HepG2 (cell line): ENCODE measurements around the gene ITM2B.

ENCODE experiments used
- CTCF ChIP-seq: sonication (generic); formaldehyde crosslinking; IDR thresholded peaks from 2 replicates; pipeline ENCODE4 v1.5.0; 2020; ENCODE audit warnings: mild to moderate bottlenecking, missing genetic modification reagents, moderate library complexity
- FOXA1 ChIP-seq, 2 experiments: fragments of 450-650 bp in 1 of 2; sonication (generic) in 1 of 2; formaldehyde crosslinking in 1 of 2; IDR thresholded peaks; 2 replicates each; pipeline versions ENCODE4 v1.4.0 to v1.6.1; 2016 to 2020; ENCODE audit warnings: missing genetic modification reagents in 1 of 2
- MYC ChIP-seq: sonication (generic); formaldehyde crosslinking; IDR thresholded peaks from 2 replicates; pipeline ENCODE4 v1.9.0; 2021; ENCODE audit warnings: missing genetic modification reagents, borderline replicate concordance
- NFIC ChIP-seq: IDR thresholded peaks from 2 replicates; pipeline ENCODE4 v1.6.1; 2012; ENCODE audit warnings: mild to moderate bottlenecking, low read length, inconsistent platforms
- PRDM15 ChIP-seq: sonication (generic); formaldehyde crosslinking; IDR thresholded peaks from 2 replicates; pipeline ENCODE4 v1.4.0; 2020; ENCODE audit warnings: missing genetic modification reagents
- ZFX ChIP-seq: sonication (generic); formaldehyde crosslinking; IDR thresholded peaks from 2 replicates; pipeline ENCODE4 v1.4.0; 2020; ENCODE audit warnings: mild to moderate bottlenecking, low read depth, missing genetic modification reagents, moderate library complexity
- ZNF484 ChIP-seq: sonication (generic); formaldehyde crosslinking; IDR thresholded peaks from 2 replicates; pipeline ENCODE4 v1.5.1; 2020; ENCODE audit warnings: mild to moderate bottlenecking, low read depth, missing genetic modification reagents, borderline replicate concordance
- ZNF556 ChIP-seq: sonication (generic); formaldehyde crosslinking; IDR thresholded peaks from 2 replicates; pipeline ENCODE4 v1.4.0; 2020; ENCODE audit warnings: mild to moderate bottlenecking, missing genetic modification reagents, borderline replicate concordance
- ZNF749 ChIP-seq: sonication (generic); formaldehyde crosslinking; IDR thresholded peaks from 2 replicates; pipeline ENCODE4 v1.8.0; 2022; ENCODE audit warnings: mild to moderate bottlenecking, missing genetic modification reagents, moderate library complexity, borderline replicate concordance
- ZSCAN30 ChIP-seq: sonication (generic); formaldehyde crosslinking; IDR thresholded peaks from 2 replicates; pipeline ENCODE4 v1.5.0; 2020; ENCODE audit warnings: mild to moderate bottlenecking, missing genetic modification reagents

DNA sequence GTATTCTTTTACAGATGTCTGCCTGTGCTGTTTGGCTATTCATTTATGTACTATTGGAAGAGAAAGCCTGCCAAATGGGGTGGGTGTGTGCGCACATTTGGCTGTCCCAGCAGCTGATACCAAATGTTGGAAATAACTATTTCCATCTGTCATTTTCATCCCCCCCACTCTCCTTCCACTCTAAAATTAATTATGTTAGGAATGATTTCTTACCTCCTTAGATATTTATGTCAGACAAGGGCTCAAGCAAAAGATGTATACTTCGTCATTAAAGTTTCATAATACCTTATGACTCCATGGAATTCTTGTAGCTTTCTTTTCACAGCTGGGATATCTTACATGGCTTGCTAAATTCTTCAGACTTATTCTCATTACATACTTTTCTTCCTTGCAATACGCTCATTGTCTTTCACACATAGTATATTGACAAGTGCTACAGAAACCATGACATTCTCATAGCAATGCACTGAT lies 18.6 kb downstream of the ITM2B start:
- no peak for TF ChIP-seq FOXA1 (IDR thresholded peaks at IDR 0.05)
- TF ChIP-seq FOXA1 (CRISPR knock-in tag; IDR thresholded peaks at IDR 0.05): no peak
- no peak for TF ChIP-seq ZFX (CRISPR knock-in tag)
- no peak for TF ChIP-seq NFIC
- TF ChIP-seq ZNF556 (CRISPR knock-in tag): no peak
- no peak for TF ChIP-seq ZNF749 (CRISPR knock-in tag)
- TF ChIP-seq MYC (CRISPR knock-in tag): no peak
- TF ChIP-seq ZSCAN30 (CRISPR knock-in tag): no peak
- no peak for TF ChIP-seq PRDM15 (CRISPR knock-in tag)
- TF ChIP-seq ZNF484: no peak
- no peak for TF ChIP-seq CTCF (CRISPR knock-in tag)
